ENCODE data around the gene BAIAP2L1.

The BAIAP2L1 gene

GRCh38 chr7:98368716-98369115 lies 32.2 kb downstream of the BAIAP2L1 start:
- H3K4me3 ChIP-seq (ENCODE audit: low read depth, low read length) = no peak overlapping the region
- POLR2A ChIA-PET = no interaction called here
- H3K9me3 ChIP-seq (ENCODE audit: control insufficient read depth, insufficient read depth, low read depth, low read length) = no peaks in the 10 kb centered on the region
- CTCF ChIA-PET = interaction anchor here (0.7 to 1.6 kb wide), 3 partner anchors 15 to 38 kb away, joined by 3 to 5 read pairs (median 4); no protein-coding TSS in a partner anchor
- no peaks in the 10 kb centered on the region for H3K36me3 ChIP-seq (ENCODE audit: control insufficient read depth in 2 of 2, insufficient read depth in 1 of 2, low read length in 2 of 2)
- no peaks in the 10 kb centered on the region for H3K4me1 ChIP-seq (ENCODE audit: control insufficient read depth, insufficient read depth, low read length)
- no peak for TF ChIP-seq ZNF394 (tag by site-specific recombination; IDR thresholded peaks at IDR 0.05; ENCODE audit: borderline replicate concordance)
- no peak for TF ChIP-seq KLF10 (tag by site-specific recombination; IDR thresholded peaks at IDR 0.05)
- no peak for TF ChIP-seq HOXD13 (CRISPR knock-in tag; IDR thresholded peaks at IDR 0.05; ENCODE audit: borderline replicate concordance)
- no peak for TF ChIP-seq INSM2 (tag by site-specific recombination; IDR thresholded peaks at IDR 0.05)
- TF ChIP-seq SP2 (tag by site-specific recombination; IDR thresholded peaks at IDR 0.05) = no peak
- no peak for TF ChIP-seq ZNF701 (tag by site-specific recombination; IDR thresholded peaks at IDR 0.05)
- TF ChIP-seq TRIM28 (IDR thresholded peaks at IDR 0.05; ENCODE audit: borderline replicate concordance, low read length) = no peak
- TF ChIP-seq AEBP2 (tag by site-specific recombination; IDR thresholded peaks at IDR 0.05; ENCODE audit: borderline replicate concordance) = no peak
- TF ChIP-seq, protein P1, sequence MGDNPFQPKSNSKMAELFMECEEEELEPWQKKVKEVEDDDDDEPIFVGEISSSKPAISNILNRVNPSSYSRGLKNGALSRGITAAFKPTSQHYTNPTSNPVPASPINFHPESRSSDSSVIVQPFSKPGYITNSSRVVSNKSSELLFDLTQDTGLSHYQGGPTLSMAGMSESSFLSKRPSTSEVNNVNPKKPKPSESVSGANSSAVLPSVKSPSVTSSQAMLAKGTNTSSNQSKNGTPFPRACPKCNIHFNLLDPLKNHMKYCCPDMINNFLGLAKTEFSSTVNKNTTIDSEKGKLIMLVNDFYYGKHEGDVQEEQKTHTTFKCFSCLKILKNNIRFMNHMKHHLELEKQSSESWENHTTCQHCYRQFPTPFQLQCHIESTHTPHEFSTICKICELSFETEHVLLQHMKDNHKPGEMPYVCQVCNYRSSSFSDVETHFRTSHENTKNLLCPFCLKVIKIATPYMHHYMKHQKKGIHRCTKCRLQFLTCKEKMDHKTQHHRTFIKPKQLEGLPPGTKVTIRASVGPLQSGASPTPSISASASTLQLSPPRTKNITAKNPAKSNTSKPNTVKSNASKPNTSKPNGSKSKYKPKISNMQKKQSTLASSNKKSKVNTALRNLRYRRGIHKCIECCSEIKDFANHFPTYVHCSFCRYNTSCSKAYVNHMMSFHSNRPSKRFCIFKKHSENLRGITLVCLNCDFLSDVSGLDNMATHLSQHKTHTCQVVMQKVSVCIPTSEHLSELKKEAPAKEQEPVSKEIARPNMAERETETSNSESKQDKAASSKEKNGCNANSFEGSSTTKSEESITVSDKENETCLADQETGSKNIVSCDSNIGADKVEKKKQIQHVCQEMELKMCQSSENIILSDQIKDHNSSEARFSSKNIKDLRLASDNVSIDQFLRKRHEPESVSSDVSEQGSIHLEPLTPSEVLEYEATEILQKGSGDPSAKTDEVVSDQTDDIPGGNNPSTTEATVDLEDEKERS (tag by site-specific recombination; IDR thresholded peaks at IDR 0.05) = no peak
- no peak for TF ChIP-seq ZNF140 (tag by site-specific recombination; IDR thresholded peaks at IDR 0.05)
- no peak for TF ChIP-seq GLI4 (tag by site-specific recombination; IDR thresholded peaks at IDR 0.05)
- TF ChIP-seq ZNF664 (tag by site-specific recombination; IDR thresholded peaks at IDR 0.05) = no peak
- no peak for TF ChIP-seq ZNF426 (tag by site-specific recombination; IDR thresholded peaks at IDR 0.05)
- H3K27ac ChIP-seq (ENCODE audit: extremely low read depth, low read depth, low read length) = no peak overlapping the region

GRCh38 chr7:98366562-98366938 lies 34.3 kb downstream of the BAIAP2L1 start:
- POLR2A ChIA-PET = no interaction called here
- Histone ChIP-seq H3K36me3 (ENCODE audit: control insufficient read depth in 2 of 2, insufficient read depth in 1 of 2, low read length in 2 of 2) (no peaks in the 10 kb centered on the region), H3K4me1 (ENCODE audit: control insufficient read depth, insufficient read depth, low read length) (no peaks in the 10 kb centered on the region), H3K4me3 (ENCODE audit: low read depth, low read length) (no peak overlapping the region), H3K27ac (ENCODE audit: extremely low read depth, low read depth, low read length) (no peak overlapping the region), H3K9me3 (ENCODE audit: control insufficient read depth, insufficient read depth, low read depth, low read length) (no peaks in the 10 kb centered on the region)
- CTCF ChIA-PET = no interaction called here
- peak; percentile 64 for TF ChIP-seq ZNF366 (tag by site-specific recombination; conservative IDR thresholded peaks at IDR 0.05)
- TF ChIP-seq ZNF391 (tag by site-specific recombination; IDR thresholded peaks at IDR 0.05; ENCODE audit: borderline replicate concordance, low read depth) = no peak
- TF ChIP-seq ZNF837 (tag by site-specific recombination; IDR thresholded peaks at IDR 0.05) = no peak
- no peak for TF ChIP-seq ZNF157 (tag by site-specific recombination; IDR thresholded peaks at IDR 0.05)
- TF ChIP-seq ZFP69B (tag by site-specific recombination; IDR thresholded peaks at IDR 0.05) = no peak
